Neuronal stem cell (in vitro differentiated cells): ENCODE measurements around the gene IFI30.

ENCODE experiments used
- DNase-seq: peaks from one replicate; pipeline ENCODE4 v3.0.0-alpha.2; 2013; ENCODE audit warnings: low spot score
- H2AFZ ChIP-seq: one replicate; pipeline ENCODE4 v1.6.1; 2013; ENCODE audit warnings: mild to moderate bottlenecking, low read length, inconsistent platforms
- H2AK5ac ChIP-seq: 2 replicates; pipeline ENCODE4 v1.6.1; 2013; ENCODE audit warnings: low read depth, mild to moderate bottlenecking, inconsistent platforms, low read length, moderate library complexity, mixed read lengths
- H2BK120ac ChIP-seq: 2 replicates; pipeline ENCODE4 v1.6.1; 2013; ENCODE audit warnings: low read depth, mild to moderate bottlenecking, inconsistent platforms, low read length, moderate library complexity, mixed read lengths
- H2BK12ac ChIP-seq: one replicate; pipeline ENCODE4 v1.6.1; 2013; ENCODE audit warnings: low read length, inconsistent platforms
- H2BK15ac ChIP-seq: 2 replicates; pipeline ENCODE4 v1.6.1; 2013; ENCODE audit warnings: mild to moderate bottlenecking, low read length, inconsistent platforms, mixed read lengths
- H2BK5ac ChIP-seq: one replicate; pipeline ENCODE4 v1.6.1; 2013; ENCODE audit warnings: inconsistent platforms, mild to moderate bottlenecking, low read length, moderate library complexity
- H3K14ac ChIP-seq: one replicate; pipeline ENCODE4 v1.6.1; 2013; ENCODE audit warnings: low read length, inconsistent platforms
- H3K18ac ChIP-seq: 2 replicates; pipeline ENCODE4 v1.6.1; 2013; ENCODE audit warnings: low read length, inconsistent platforms
- H3K23ac ChIP-seq: 2 replicates; pipeline ENCODE4 v1.6.1; 2013; ENCODE audit warnings: low read depth, mild to moderate bottlenecking, mixed read lengths, low read length, inconsistent platforms; ENCODE audit not compliant: poor library complexity
- H3K27ac ChIP-seq: replicated peaks from 3 replicates; pipeline ENCODE4 v1.5.1; 2013; ENCODE audit warnings: low read length, inconsistent platforms
- H3K27me3 ChIP-seq, 3 experiments: 2 replicates each; pipeline ENCODE4 v1.6.1; 2013; ENCODE audit warnings: low read length in 3 of 3, mild to moderate bottlenecking in 2 of 3, inconsistent platforms in 1 of 3, low read depth in 1 of 3, mixed read lengths in 1 of 3, moderate library complexity in 1 of 3; ENCODE audit not compliant: control insufficient read depth in 3 of 3, insufficient read depth in 3 of 3
- H3K36me3 ChIP-seq, 2 donors: replicated peaks in 1 of 2; 2 replicates each; pipeline ENCODE4 v1.6.1; 2013; ENCODE audit warnings: low read length in 2 of 2; ENCODE audit not compliant: control insufficient read depth in 2 of 2, insufficient read depth in 2 of 2
- H3K4ac ChIP-seq: 2 replicates; pipeline ENCODE4 v1.6.1; 2013; ENCODE audit warnings: inconsistent platforms, mild to moderate bottlenecking, low read length, moderate library complexity
- H3K4me1 ChIP-seq, 2 donors: 1 replicate in 1 of 2; 2 replicates in 1 of 2; pipeline ENCODE4 v1.6.1; 2013; ENCODE audit warnings: low read length in 2 of 2, low read depth in 1 of 2; ENCODE audit not compliant: control insufficient read depth in 2 of 2, insufficient read depth in 1 of 2
- H3K4me2 ChIP-seq: one replicate; pipeline ENCODE4 v1.6.1; 2013; ENCODE audit warnings: mild to moderate bottlenecking, low read length, inconsistent platforms; ENCODE audit not compliant: insufficient read depth, poor library complexity, severe bottlenecking
- H3K4me3 ChIP-seq, 2 donors: 2 replicates each; pipeline ENCODE4 v1.5.1; 2013; ENCODE audit warnings: low read length in 2 of 2, mild to moderate bottlenecking in 2 of 2, inconsistent platforms in 1 of 2, moderate library complexity in 1 of 2
- H3K79me1 ChIP-seq: one replicate; pipeline ENCODE4 v1.6.1; 2013; ENCODE audit warnings: low read depth, mild to moderate bottlenecking, inconsistent platforms, low read length, moderate library complexity
- H3K9ac ChIP-seq: one replicate; pipeline ENCODE4 v1.6.1; 2013; ENCODE audit warnings: mild to moderate bottlenecking, low read depth, low read length, inconsistent platforms; ENCODE audit not compliant: poor library complexity
- H3K9me3 ChIP-seq, 2 donors: replicated peaks in 1 of 2; 2 replicates each; pipeline versions ENCODE3 to v1.6.1; 2013; ENCODE audit warnings: low read length in 2 of 2, mild to moderate bottlenecking in 2 of 2, inconsistent platforms in 1 of 2, low read depth in 1 of 2, mixed read lengths in 1 of 2, moderate library complexity in 1 of 2; ENCODE audit not compliant: control insufficient read depth in 2 of 2, insufficient read depth in 1 of 2
- H4K8ac ChIP-seq: one replicate; pipeline ENCODE4 v1.6.1; 2013; ENCODE audit warnings: low read depth, mild to moderate bottlenecking, inconsistent platforms, low read length, moderate library complexity
- H4K91ac ChIP-seq: one replicate; pipeline ENCODE4 v1.6.1; 2013; ENCODE audit warnings: low read length, low read depth, mild to moderate bottlenecking, inconsistent platforms; ENCODE audit not compliant: poor library complexity
- WGBS, 2 donors: extraction: QIAGEN DNeasy Blood & Tissue Kit; methylation state at CpG; one replicate each; pipeline ENCODE4 v1.1.7; 2013; ENCODE audit warnings: missing lambda C conversion rate in 2 of 2, mixed read lengths in 1 of 2; ENCODE audit not compliant: insufficient read length in 2 of 2, insufficient replicate concordance in 1 of 2; ENCODE audit errors: extremely low coverage in 2 of 2; 5-methylcytosine and 5-hydroxymethylcytosine counted together

IFI30 gene

DNA sequence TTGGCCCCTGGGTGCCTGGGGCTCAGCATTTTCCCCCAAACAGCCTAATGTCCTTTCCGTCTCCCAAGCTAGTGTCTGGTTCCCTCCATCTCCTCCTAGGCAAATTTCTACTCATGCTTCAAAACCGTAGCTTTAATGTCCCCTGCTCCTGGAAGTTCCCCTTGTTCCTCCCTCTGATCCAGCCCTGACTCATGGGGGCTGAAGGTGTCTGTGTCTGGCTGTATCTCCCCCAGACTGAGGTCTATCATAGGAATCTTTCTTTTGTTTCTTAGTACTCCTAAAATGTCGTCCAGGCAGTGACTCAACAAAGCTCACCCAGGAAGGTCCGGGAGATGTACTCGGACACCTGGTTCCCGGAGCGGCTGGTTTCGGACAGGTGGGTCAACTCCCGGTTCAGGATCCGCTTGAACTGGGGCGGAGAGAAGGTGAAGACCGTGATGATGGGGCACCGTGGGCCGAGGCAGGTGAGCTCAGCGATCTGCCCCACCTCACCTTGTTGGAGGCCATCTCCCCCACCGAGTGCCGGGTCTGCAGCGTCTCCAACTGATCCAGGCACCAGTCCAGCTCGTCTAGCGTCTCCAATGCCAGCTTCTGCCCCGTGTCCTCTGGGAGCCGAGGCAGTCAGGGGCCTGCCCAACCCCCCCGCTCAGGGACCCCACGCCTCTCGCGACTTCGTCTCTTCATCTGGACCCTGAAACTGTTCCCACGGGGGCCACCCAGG, 46.5 kb downstream of the IFI30 start:
- H3K4me3 ChIP-seq = no peak overlapping the region
- no peak overlapping the region for H2BK12ac ChIP-seq

DNA sequence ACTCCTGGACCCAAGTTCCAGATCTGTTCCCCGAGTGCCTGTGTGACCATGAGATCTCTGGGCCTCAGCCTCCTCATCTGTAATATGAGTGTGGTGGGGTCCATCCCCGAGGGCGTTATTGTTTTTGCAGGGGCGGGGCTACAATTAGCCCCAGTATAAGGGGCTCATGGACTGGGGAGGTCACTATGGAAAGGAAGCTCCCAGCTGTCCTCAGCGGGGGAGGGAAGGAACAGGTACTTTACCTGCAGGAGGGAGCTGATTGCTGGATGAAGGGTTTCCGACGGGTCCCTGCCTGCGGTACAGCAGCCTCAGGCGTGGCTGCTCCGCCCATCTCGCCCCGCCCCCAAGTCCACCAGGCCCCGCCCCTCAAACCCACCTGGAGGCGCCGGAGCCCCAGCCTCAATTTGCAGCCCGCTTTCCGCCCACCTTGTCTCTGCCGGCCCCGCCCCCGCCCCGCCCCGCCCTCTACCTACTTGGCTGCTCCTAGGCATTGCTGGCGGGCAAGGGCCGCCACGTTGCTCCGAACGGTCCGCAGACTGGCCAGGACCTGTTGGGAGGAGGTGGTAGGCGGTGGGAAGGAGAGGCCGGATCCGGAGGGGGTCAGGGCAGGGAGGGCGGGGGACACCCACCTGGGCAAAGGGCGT, 47.1 kb downstream of the IFI30 start:
- Histone ChIP-seq H2BK120ac (no peak overlapping the region), H2AFZ (no peak overlapping the region), H3K9ac (no peak overlapping the region), H3K4me1 (peaks cover 4 to 12% of the 10 kb centered on the region in 2 donors), H4K91ac (no peak overlapping the region), H3K23ac (peak overlapping the region; percentile 73), H2BK15ac (no peak overlapping the region), H3K9me3 (peaks cover 0 to 5% of the 10 kb centered on the region in 2 donors), H3K36me3 (no peaks in the 10 kb centered on the region), H2BK12ac (no peak overlapping the region), H3K4ac (no peak overlapping the region), H3K4me3 (no peak overlapping the region), H4K8ac (no peak overlapping the region), H3K14ac (no peak overlapping the region), H2AK5ac (peak overlapping the region; percentile 40), H2BK5ac (no peak overlapping the region), H3K4me2 (peak overlapping the region; percentile 11), H3K79me1 (no peaks in the 10 kb centered on the region), H3K27me3 (peaks cover 11 to 45% (median 25%) of the 10 kb centered on the region in 3 experiments), H3K18ac (peak overlapping the region; percentile 81), H3K27ac (no peak overlapping the region)
- DNase-seq = no peak
- no CpG with 5 or more reads among the region's 33 CpGs for WGBS, 2 donors

More for the DNA sequence above, 46.5 kb downstream of the IFI30 start:
- Histone ChIP-seq H3K9ac (no peak overlapping the region), H2BK5ac (no peak overlapping the region), H3K14ac (no peak overlapping the region), H3K23ac (peak overlapping the region; percentile 18), H3K9me3 (peaks cover 0 to 3% of the 10 kb centered on the region in 2 donors), H3K4me1 (peaks cover 2 to 5% of the 10 kb centered on the region in 2 donors), H4K8ac (no peak overlapping the region), H4K91ac (no peak overlapping the region), H3K4me2 (no peak overlapping the region), H2BK120ac (no peak overlapping the region), H3K18ac (peak overlapping the region; percentile 81), H2AK5ac (peak overlapping the region; percentile 40), H3K27me3 (peaks cover 5 to 38% (median 18%) of the 10 kb centered on the region in 3 experiments), H2AFZ (no peak overlapping the region), H3K4ac (no peak overlapping the region), H2BK15ac (no peak overlapping the region), H3K36me3 (no peaks in the 10 kb centered on the region), H3K27ac (no peak overlapping the region), H3K79me1 (no peaks in the 10 kb centered on the region)
- no CpG with 5 or more reads among the region's 28 CpGs for WGBS, 2 donors
- no peak for DNase-seq

DNA sequence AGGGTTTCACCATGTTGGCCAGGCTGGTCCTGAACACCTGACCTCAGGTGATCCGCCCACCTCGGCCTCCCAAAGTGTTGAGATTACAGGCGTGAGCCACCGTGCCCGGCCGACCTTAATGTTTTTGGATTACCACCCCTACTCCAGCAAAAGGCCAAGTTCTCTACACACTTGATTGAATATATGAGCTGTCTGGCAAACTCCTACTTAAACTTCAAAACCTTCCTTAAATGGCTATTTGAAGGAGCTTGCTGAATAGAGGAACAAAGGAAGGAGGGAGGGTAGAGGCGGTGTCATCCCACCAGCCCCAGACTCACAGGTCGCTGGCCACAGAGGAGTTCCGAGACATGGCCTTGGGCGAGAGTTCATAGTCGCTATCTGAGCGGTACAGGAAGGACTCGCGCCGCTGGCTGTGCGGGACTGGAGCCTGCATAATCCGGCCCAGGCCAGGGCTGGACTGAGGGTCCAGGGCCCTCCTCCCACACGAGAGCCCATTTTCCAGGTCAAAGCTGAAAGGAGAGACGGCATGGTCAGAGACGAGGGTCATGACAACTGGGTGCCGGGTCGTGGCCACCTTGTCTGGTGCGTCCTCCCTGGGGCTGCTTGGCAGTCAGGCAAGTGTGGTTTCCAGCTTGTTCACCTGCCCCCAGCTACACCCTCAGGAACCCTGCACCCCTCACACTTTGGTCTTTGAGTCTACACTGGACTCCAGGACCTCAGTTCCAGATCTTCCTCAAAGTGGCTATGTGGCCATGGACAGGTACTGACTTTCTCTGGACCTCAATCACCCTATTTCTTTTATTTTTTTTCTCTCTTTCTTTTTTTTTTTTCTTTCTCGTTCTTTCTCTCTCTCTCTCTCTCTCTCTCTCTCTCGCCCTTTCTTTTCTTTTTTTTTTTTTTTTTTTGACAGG, 48.5 kb downstream of the IFI30 start:
- Histone ChIP-seq H4K91ac (no peak overlapping the region), H2AFZ (no peak overlapping the region), H3K9me3 (peaks cover 0 to 5% of the 10 kb centered on the region in 2 donors), H3K9ac (no peak overlapping the region), H3K14ac (no peak overlapping the region), H2BK12ac (peak overlapping the region; percentile 54), H2BK15ac (no peak overlapping the region), H2BK120ac (peak overlapping the region; percentile 67), H3K4me2 (no peak overlapping the region), H2BK5ac (no peak overlapping the region), H3K4me1 (peaks cover 4 to 14% of the 10 kb centered on the region in 2 donors), H3K79me1 (no peaks in the 10 kb centered on the region), H3K18ac (no peak overlapping the region), H3K4me3 (no peak overlapping the region), H3K27ac (no peak overlapping the region), H3K4ac (peak overlapping the region; percentile 47), H3K23ac (peak overlapping the region; percentile 77), H3K27me3 (peaks cover 12 to 56% (median 38%) of the 10 kb centered on the region in 3 experiments), H3K36me3 (no peaks in the 10 kb centered on the region), H2AK5ac (peak overlapping the region; percentile 61), H4K8ac (no peak overlapping the region)
- WGBS, 2 donors = no CpG with 5 or more reads among the region's 25 CpGs
- DNase-seq = no peak
